Fibroblast of skin of left quadriceps (primary cell): ENCODE results near the gene ANAPC7.
A peak's percentile ranks its signal among the peaks of the same experiment; 100 is the strongest.
"Not testable (repeated sequence)": the region's sequence is repeated elsewhere in the genome, so short reads cannot be mapped to it uniquely, and the experiment has no call there.

Experiments
- DNase-seq, 2 experiments: peaks; one replicate each; pipeline ENCODE4 v3.0.0-alpha.2; 2013; ENCODE audit warnings: low read depth in 2 of 2

Gene ANAPC7

GRCh38 chr12:110403146-110403975 lies at the start of gene ANAPC7:
Gene ANAPC7, minus strand, starts transcription at chr12:110403708. Its CDS starts 81 bp downstream, at chr12:110403627.
- DNase-seq, result peak; percentile 87

DNA sequence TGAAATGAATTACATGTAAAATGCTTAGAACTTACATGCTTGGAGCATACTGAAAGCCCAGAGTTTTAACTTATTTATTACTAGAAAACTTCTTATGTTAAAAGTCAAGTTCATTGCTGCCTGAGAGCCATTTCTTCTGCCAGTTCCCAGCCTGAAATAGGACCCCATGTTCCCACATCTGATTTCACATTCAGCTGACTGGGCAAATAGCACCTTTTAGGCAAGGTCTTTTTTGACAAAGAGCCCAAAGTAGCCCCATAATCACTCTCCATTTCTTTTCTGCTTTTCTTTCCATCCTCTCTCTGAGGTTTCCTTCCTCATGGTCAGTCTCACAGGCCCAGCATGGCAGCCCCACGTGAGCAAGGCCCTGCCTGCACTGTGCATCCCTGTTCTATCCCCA lies 47.8 kb upstream of the ANAPC7 start:
- no peak for DNase-seq

- DNase-seq, result peak; percentile 86 to 88
These were observed 46.4 kb upstream of the ANAPC7 start, which contains the start of gene ARPC3 for GRCh38 chr12:110449799-110450497. Gene ARPC3, minus strand, starts transcription at chr12:110450337. Its CDS starts 77 bp downstream, at chr12:110450260.

GRCh38 chr12:110444455-110444854 lies 40.9 kb upstream of the ANAPC7 start:
- no peak for DNase-seq

DNA sequence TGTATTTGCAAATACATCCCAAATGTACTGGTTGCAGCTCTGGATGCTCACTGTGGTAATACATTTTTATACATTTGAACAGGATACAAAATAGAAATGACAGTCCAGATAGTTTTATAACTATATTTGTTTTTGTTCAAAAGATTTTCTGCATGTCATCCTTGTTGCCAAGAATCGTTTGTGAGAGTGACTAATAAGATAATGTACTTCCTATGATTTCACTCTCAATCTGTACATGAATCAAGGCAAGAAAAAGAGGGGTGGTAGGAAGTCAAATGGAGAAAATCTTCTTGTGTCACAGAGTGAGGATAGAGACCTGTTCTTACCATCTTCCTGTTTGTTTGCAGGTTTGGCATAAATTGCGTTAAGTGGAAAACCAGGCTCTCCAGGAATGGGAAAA lies 32.7 kb upstream of the ANAPC7 start:
- no peak for DNase-seq

DNA sequence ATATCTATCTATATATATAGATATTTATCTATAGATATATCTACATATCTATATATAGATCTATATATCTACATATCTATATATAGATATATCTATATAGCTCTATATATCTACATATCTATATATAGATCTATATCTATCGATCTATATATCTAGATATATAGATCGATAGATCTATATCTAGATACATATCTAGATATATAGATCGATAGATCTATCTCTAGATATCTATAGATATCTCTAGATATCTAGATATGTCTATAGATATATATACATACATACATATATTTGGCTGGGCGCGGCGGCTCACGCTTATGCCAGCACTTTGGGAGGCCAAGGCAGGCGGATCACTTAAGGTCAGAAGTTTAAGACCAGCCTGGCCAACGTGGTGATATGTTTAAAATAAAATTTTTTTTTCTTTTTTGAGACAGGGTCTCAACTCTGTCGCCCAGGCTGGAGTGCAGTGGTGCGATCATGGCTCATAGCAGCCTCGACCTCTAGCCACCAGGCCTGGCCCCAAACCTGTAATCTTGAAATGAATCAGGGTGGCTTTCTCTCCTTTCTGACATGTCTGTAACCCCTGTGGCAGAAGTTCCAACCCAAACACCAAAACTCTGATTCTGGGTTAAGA lies 28.6 kb upstream of the ANAPC7 start:
- DNase-seq, result no peak

- DNase-seq, result not testable (repeated sequence)
These were observed 26.2 kb upstream of the ANAPC7 start for GRCh38 chr12:110429676-110430075.

DNA sequence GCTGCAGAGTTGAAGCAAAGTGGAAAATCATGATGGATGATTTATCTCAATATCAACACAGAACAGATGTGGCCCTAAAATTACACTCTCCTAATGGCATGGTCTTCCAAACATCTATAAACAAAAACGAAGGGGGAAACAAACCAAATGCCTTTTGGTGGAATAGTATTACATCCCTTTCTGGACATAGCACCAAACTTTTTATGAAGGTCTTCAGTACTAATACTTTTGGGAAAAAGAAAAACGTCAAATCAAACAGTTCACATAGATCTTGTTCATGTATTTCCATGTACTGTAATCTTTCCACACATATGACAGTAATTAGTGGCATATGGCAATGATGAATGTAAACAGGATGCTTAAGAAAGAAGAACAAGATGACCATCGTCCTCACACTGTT lies 22.9 kb upstream of the ANAPC7 start:
- DNase-seq, result peak in 1 of 2 experiments; percentile 23

DNA sequence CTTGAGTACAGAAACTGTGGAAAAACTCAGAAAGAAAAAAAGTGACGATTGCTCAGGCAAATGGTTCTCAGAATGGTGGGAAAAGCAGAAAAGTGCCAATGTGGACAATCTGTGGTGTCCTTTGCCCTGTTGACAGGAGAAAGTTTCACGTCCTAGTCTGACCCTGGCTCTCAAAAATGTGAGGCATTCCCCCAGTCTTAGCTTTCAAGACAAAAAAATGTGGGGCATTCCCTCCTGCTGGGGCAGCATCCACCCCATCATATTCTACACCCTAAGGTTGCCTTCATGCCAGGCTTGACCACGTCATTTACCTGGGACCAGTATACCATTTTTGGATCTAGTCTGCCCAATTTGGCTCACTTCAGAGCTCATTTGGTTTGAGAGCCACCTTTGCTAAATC lies 20.7 kb upstream of the ANAPC7 start:
- no peak for DNase-seq

DNA sequence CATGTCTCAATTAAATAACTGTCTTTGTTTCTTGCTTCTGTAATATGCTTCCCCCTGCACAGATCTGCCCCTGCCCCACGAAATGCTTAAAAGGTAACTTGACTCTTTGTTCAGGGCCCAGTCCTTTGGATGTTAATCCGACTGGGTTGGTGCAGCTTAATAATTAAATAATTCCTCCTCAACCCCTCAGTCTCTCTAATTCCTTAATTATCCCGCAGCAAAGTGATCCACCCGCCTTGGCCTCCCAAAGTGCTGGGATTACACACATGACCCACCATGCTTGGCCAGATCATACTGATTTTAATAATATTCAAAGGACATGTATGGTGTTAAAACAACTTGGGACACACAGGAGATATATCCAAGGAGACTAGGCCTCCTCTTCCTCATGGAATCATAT lies 18.2 kb upstream of the ANAPC7 start:
- DNase-seq, result no peak

- DNase-seq, result no peak
These were observed 17.7 kb upstream of the ANAPC7 start for GRCh38 chr12:110421159-110421661.

- not testable (repeated sequence) for DNase-seq
These were observed 17.1 kb upstream of the ANAPC7 start for GRCh38 chr12:110420644-110421043.

GRCh38 chr12:110417113-110417512 lies 13.6 kb upstream of the ANAPC7 start:
- not testable (repeated sequence) for DNase-seq

GRCh38 chr12:110410086-110410485 lies 6.6 kb upstream of the ANAPC7 start:
- not testable (repeated sequence) for DNase-seq

- DNase-seq, result not testable (repeated sequence)
These were observed 1.7 kb upstream of the ANAPC7 start for GRCh38 chr12:110405126-110405662.

- peak; percentile 43 to 46 for DNase-seq
These were observed 621 bp upstream of the ANAPC7 start for GRCh38 chr12:110403976-110404682.

- no peak for DNase-seq
These were observed 20.8 kb downstream of the ANAPC7 start for GRCh38 chr12:110382683-110383082.

DNA sequence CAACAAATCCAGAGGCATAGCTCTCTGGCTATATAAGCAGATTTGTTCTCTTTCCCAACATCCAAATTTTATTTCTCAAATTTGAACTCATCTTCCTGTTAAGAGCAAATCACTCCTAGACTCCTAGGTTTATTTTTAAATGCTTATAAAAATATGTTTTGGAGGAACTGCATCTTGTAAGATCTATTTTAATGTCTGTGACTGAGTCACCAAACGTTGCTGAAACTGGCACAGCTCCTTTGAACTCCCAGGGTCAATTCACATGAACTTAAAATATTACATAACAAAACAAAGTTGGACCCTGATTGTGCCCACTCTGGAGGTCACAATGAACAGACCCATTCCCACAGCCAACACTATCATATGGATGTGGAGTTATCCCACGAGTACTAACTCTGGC lies 23.9 kb downstream of the ANAPC7 start:
- no peak for DNase-seq

- DNase-seq, result no peak
These were observed 24.3 kb downstream of the ANAPC7 start for GRCh38 chr12:110379197-110379596.

GRCh38 chr12:110378131-110378790 lies 25.2 kb downstream of the ANAPC7 start:
- not testable (repeated sequence) for DNase-seq
